ENCODE results near the gene ABCA13. TPM values are rescaled to one million over a fixed set of nuclear protein-coding genes. Genes with fewer than 3 reads are reported as not detected.

The ABCA13 gene
- total RNA-seq, 1 donor, result 0.21 TPM

DNA sequence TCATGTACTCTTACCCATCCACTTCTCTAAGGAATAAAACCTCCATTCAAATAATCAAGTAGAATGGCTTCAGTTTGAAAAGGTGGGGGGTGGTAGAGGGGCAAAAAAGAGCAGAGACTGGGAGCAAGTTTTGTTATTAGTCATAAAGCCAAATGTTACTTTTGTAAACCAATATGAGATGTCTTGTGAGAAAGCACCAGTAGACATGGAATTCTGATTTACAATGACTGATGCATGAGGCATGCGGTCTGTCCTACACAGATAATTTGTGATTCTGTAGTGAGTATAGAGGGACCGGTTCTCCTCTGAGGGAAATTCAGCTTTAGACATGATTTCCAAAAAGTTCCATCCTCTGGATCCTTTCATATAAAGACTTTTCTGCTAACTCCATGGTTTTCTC, 12.9 kb upstream of the ABCA13 start:
- Histone ChIP-seq H3K9me3 (ENCODE audit: low read depth, low read length) (no peaks in the 10 kb centered on the region), H3K4me3 (ENCODE audit: low read length) (no peak overlapping the region), H3K4me1 (ENCODE audit: insufficient read depth, low read length) (no peaks in the 10 kb centered on the region), H3K27me3 (ENCODE audit: insufficient read depth, low read length) (no peaks in the 10 kb centered on the region)

GRCh38 chr7:48161407-48162125, 9.7 kb upstream of the ABCA13 start:
- Histone ChIP-seq H3K4me3 (ENCODE audit: low read length) (no peak overlapping the region), H3K27me3 (ENCODE audit: insufficient read depth, low read length) (no peaks in the 10 kb centered on the region), H3K4me1 (ENCODE audit: insufficient read depth, low read length) (no peaks in the 10 kb centered on the region), H3K9me3 (ENCODE audit: low read depth, low read length) (no peaks in the 10 kb centered on the region)

- Histone ChIP-seq H3K27me3 (ENCODE audit: insufficient read depth, low read length) (no peaks in the 10 kb centered on the region), H3K9me3 (ENCODE audit: low read depth, low read length) (no peaks in the 10 kb centered on the region), H3K4me1 (ENCODE audit: insufficient read depth, low read length) (no peaks in the 10 kb centered on the region), H3K4me3 (ENCODE audit: low read length) (no peak overlapping the region)
Measured at GRCh38 chr7:48165157-48165556, 6.1 kb upstream of the ABCA13 start.

DNA sequence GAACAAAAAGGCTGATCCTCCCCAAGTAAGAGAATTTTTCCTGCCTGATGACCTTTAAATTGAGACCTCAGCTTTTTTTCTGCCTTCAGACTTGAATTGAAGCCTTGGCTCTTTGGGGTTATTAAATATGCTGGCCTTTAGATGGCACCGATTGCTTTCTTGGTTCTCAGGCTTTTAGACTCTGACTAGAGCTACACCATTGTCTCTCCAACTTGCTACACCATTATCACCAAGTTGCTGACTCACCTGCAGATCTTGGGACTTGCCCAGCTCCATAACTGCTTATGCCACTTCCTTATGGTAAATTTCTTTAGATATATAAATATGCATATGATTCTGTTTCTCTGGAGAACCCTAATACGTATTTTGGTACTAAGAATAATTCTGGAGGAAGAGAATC, 3.1 kb upstream of the ABCA13 start:
- no peak overlapping the region for H3K4me3 ChIP-seq (ENCODE audit: low read length)
- H3K4me1 ChIP-seq (ENCODE audit: insufficient read depth, low read length), result peaks cover 3% of the 10 kb centered on the region
- no peaks in the 10 kb centered on the region for H3K9me3 ChIP-seq (ENCODE audit: low read depth, low read length)
- no peaks in the 10 kb centered on the region for H3K27me3 ChIP-seq (ENCODE audit: insufficient read depth, low read length)

DNA sequence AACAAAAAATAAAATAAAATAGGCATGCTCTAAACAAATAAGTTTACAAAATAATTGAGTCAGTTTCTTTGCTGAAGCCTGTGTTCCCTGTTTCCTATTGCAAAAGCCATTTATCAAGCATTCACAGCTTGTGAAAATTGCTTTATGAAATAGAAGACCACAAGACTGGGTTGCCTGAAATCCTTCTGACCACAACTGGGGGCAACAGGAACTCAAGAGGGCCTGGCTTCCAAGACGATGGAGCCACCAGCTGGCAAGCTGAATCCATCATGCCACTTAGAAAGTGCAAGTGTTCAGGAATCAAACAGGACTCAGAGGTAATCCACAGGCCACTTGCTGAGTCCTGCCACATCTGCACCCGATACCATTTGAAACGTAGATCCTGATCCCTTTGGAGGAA, 752 bp upstream of the ABCA13 start:
- H3K4me3 ChIP-seq (ENCODE audit: low read length), result no peak overlapping the region
- no peaks in the 10 kb centered on the region for H3K27me3 ChIP-seq (ENCODE audit: insufficient read depth, low read length)
- H3K4me1 ChIP-seq (ENCODE audit: insufficient read depth, low read length), result peaks cover 3% of the 10 kb centered on the region
- H3K9me3 ChIP-seq (ENCODE audit: low read depth, low read length), result no peaks in the 10 kb centered on the region

- Histone ChIP-seq H3K27me3 (ENCODE audit: insufficient read depth, low read length) (no peaks in the 10 kb centered on the region), H3K9me3 (ENCODE audit: low read depth, low read length) (no peaks in the 10 kb centered on the region), H3K4me1 (ENCODE audit: insufficient read depth, low read length) (peaks cover 3% of the 10 kb centered on the region), H3K4me3 (ENCODE audit: low read length) (no peak overlapping the region)
Measured at GRCh38 chr7:48173313-48173712, 2.1 kb downstream of the ABCA13 start.

GRCh38 chr7:48173756-48174382, 2.6 kb downstream of the ABCA13 start:
- no peaks in the 10 kb centered on the region for H3K27me3 ChIP-seq (ENCODE audit: insufficient read depth, low read length)
- no peaks in the 10 kb centered on the region for H3K9me3 ChIP-seq (ENCODE audit: low read depth, low read length)
- no peak overlapping the region for H3K4me3 ChIP-seq (ENCODE audit: low read length)
- H3K4me1 ChIP-seq (ENCODE audit: insufficient read depth, low read length), result peaks cover 3% of the 10 kb centered on the region

- H3K4me1 ChIP-seq (ENCODE audit: insufficient read depth, low read length), result peaks cover 3% of the 10 kb centered on the region
- H3K4me3 ChIP-seq (ENCODE audit: low read length), result no peak overlapping the region
- no peaks in the 10 kb centered on the region for H3K9me3 ChIP-seq (ENCODE audit: low read depth, low read length)
- no peaks in the 10 kb centered on the region for H3K27me3 ChIP-seq (ENCODE audit: insufficient read depth, low read length)
Measured at GRCh38 chr7:48175019-48175418, 3.8 kb downstream of the ABCA13 start.

DNA sequence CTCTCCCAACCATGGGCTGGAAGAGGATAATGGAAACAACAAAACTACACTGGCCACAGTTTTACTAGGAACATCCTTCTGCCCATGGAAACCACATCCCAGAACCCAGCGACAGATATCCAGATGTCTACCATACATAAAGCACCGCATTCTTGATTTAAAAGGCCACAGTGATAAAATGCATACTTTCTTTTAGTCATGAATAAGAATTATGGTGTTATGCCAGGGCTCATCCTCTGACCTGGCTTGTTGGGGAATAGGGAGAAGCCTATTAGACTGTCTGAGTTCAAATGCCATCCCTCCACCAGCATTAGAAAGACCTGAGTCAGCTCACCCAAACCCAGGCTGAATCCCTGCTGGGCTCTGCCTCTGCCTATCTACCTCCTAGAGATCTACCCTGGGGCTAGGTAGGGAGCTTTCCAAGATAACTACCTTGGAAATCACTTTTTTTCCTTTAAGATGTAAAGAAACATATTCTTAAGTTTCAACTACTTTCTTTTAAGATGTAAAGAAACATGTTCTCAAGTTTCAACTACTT, 5.2 kb downstream of the ABCA13 start:
- H3K9me3 ChIP-seq (ENCODE audit: low read depth, low read length), result no peaks in the 10 kb centered on the region
- no peaks in the 10 kb centered on the region for H3K27me3 ChIP-seq (ENCODE audit: insufficient read depth, low read length)
- H3K4me1 ChIP-seq (ENCODE audit: insufficient read depth, low read length), result no peaks in the 10 kb centered on the region
- no peak overlapping the region for H3K4me3 ChIP-seq (ENCODE audit: low read length)

DNA sequence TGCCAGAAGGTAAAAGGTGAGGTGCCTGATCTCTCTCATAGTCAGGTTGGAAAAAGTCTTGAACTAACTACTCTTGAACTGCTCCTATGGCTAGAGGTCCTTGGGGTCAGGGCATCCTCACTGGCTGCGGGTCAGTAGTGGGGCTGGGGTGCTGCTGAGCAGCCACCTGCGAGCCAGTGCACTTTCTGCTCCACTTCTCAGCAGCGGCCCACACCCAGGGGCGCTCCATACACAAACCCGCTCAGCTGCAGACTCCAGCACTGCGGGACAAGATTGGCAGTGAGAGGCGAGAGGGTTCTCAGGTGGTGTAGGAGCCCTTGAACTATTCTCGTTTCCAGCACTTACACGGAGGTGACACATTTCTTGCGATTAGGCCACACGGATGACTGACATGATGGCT, 6.0 kb downstream of the ABCA13 start:
- Histone ChIP-seq H3K9me3 (ENCODE audit: low read depth, low read length) (no peaks in the 10 kb centered on the region), H3K4me1 (ENCODE audit: insufficient read depth, low read length) (no peaks in the 10 kb centered on the region), H3K4me3 (ENCODE audit: low read length) (no peak overlapping the region), H3K27me3 (ENCODE audit: insufficient read depth, low read length) (no peaks in the 10 kb centered on the region)

DNA sequence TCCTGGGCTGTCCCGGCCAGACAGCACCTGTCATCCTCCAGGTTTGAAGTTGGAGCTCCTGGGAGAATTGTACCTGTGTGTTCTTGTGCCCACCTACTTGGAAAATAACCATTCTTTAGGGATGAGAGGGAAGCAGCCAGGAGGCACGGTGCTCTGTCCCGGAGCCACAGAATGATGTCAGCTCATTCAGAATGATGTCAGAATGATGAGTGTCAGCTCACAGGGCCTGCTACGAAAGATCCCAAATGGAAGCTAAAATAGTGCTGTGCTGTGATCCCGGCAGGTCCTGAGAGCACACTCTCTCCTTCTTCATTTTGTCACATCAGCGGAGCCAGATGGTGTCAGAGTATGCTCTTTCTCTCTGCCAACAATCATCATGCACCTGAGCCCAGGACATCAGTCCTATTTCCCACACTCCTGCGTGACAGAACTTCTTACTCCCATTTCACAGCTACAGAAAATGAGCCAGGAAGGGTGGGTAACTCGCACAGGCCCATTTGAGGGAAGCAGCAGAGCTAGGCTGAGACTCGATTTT, 8.3 kb downstream of the ABCA13 start:
- H3K4me3 ChIP-seq (ENCODE audit: low read length), result no peak overlapping the region
- no peaks in the 10 kb centered on the region for H3K4me1 ChIP-seq (ENCODE audit: insufficient read depth, low read length)
- no peaks in the 10 kb centered on the region for H3K27me3 ChIP-seq (ENCODE audit: insufficient read depth, low read length)
- no peaks in the 10 kb centered on the region for H3K9me3 ChIP-seq (ENCODE audit: low read depth, low read length)

- H3K9me3 ChIP-seq (ENCODE audit: low read depth, low read length), result no peaks in the 10 kb centered on the region
- no peaks in the 10 kb centered on the region for H3K27me3 ChIP-seq (ENCODE audit: insufficient read depth, low read length)
- no peaks in the 10 kb centered on the region for H3K4me1 ChIP-seq (ENCODE audit: insufficient read depth, low read length)
- no peak overlapping the region for H3K4me3 ChIP-seq (ENCODE audit: low read length)
Measured at GRCh38 chr7:48180981-48181380, 9.7 kb downstream of the ABCA13 start.

DNA sequence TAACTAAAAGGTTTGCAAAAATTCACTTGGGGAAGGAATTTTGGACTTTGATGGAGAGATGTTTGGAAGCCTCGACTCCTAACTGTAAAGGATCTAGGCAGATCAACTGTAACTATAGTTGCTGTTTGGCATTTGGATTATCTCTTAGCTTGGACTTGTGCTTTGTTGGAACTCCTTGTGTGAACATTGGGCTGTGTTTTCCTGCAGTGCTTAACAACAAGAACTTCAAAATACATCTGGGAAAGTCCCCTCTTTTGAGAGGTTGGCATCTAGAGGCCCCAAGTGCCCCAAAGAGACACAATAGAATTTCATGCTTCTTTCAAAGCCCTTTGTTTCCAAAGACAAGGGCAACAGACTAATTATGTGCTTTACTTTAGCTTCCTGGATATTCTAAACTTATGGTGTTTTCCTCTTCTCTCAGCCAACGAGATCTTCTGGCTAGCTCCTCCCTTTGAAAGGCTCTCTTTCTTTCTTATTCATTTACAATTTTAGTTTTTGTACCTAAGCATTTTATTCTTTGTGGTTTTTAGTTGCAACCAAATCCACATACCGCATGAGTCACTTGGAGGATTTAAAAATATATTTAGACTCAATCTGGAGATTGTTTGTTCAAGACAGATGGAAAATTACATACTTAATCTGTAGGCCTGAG, 11.6 kb downstream of the ABCA13 start:
- no peaks in the 10 kb centered on the region for H3K4me1 ChIP-seq (ENCODE audit: insufficient read depth, low read length)
- no peak overlapping the region for H3K4me3 ChIP-seq (ENCODE audit: low read length)
- peaks cover 2% of the 10 kb centered on the region for H3K9me3 ChIP-seq (ENCODE audit: low read depth, low read length)
- peaks cover under 1% of the 10 kb centered on the region for H3K27me3 ChIP-seq (ENCODE audit: insufficient read depth, low read length)

DNA sequence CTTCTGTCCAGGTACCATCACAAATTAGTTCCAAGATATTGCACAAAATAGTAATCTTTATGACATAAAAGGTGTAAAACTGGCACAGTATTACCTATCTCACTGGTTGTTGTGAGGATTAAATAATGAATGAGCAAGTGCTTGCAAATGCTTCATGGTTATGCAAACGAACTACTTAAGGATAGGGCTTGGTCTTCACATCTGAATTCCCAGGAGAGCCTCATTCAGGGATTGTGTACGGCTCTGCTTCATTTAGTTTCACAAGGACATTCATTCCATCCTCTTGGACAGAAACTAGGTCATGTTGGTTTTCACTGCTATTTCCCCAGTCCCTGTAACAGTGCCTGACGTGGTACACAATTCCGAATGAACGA, 12.1 kb downstream of the ABCA13 start:
- peaks cover 4% of the 10 kb centered on the region for H3K9me3 ChIP-seq (ENCODE audit: low read depth, low read length)
- H3K4me1 ChIP-seq (ENCODE audit: insufficient read depth, low read length), result no peaks in the 10 kb centered on the region
- peaks cover 6% of the 10 kb centered on the region for H3K27me3 ChIP-seq (ENCODE audit: insufficient read depth, low read length)
- no peak overlapping the region for H3K4me3 ChIP-seq (ENCODE audit: low read length)

DNA sequence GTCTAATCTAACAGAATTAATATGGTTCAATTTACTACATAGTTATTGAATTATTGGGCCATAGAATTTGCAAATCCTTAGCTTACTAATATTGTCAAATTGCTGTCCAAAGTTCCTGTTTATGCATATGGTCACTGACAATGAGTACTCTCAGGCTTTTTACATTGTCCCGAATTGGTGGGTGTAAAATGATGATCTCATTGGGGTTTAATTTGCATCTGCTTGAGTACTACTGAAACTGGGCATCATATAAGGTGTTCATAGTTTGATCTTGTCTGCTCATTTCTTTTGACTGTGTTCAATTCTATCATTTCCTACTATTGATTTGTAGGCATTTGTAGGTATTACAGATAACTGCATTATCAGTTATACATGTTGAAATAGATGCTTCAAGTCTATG, 12.7 kb downstream of the ABCA13 start:
- H3K4me1 ChIP-seq (ENCODE audit: insufficient read depth, low read length), result no peaks in the 10 kb centered on the region
- no peak overlapping the region for H3K4me3 ChIP-seq (ENCODE audit: low read length)
- H3K9me3 ChIP-seq (ENCODE audit: low read depth, low read length), result peaks cover 4% of the 10 kb centered on the region
- H3K27me3 ChIP-seq (ENCODE audit: insufficient read depth, low read length), result peaks cover 6% of the 10 kb centered on the region

Data from mononuclear cell (primary cell).